SK-N-MC (cell line): ENCODE results near the gene DYNLT3.

ENCODE experiments used
- DNase-seq: peaks from one replicate; pipeline ENCODE4 v3.0.0-alpha.2; 2011; ENCODE audit warnings: low read depth, low spot score
- H3K27ac ChIP-seq: fragments of 200-600 bp; sonication (generic); 2 replicates; pipeline ENCODE4 v1.5.1; 2016; ENCODE audit warnings: mixed run types
- H3K36me3 ChIP-seq: fragments of 200-600 bp; sonication (generic); 2 replicates; pipeline ENCODE4 v1.6.1; 2017; ENCODE audit warnings: antibody characterized with exemption, low read length, mixed read lengths; ENCODE audit not compliant: insufficient read depth
- H3K4me3 ChIP-seq: fragments of 200-600 bp; sonication (generic); 2 replicates; pipeline ENCODE4 v1.5.1; 2016
- H3K9ac ChIP-seq: fragments of 200-600 bp; sonication (generic); 2 replicates; pipeline ENCODE4 v1.8.0; 2017; ENCODE audit warnings: mixed run types, mixed read lengths; ENCODE audit not compliant: insufficient read length
- H3K9me3 ChIP-seq: fragments of 200-600 bp; sonication (generic); 2 replicates; pipeline ENCODE4 v1.6.1; 2017; ENCODE audit warnings: low read depth, mild to moderate bottlenecking, antibody characterized with exemption, low read length, moderate library complexity, mixed read lengths
- EZH2 ChIP-seq: fragments of 200-600 bp; sonication (generic); IDR thresholded peaks from one replicate; pipeline ENCODE4 v1.6.1; 2017; ENCODE audit warnings: antibody characterized with exemption
- FOXP2 ChIP-seq: optimal IDR thresholded peaks from 2 replicates; pipeline ENCODE3; 2011; ENCODE audit warnings: mild to moderate bottlenecking, moderate library complexity; ENCODE audit not compliant: insufficient read depth; ENCODE audit errors: extremely low read length, control extremely low read depth
- POLR2AphosphoS5 ChIP-seq: IDR thresholded peaks from 2 replicates; pipeline ENCODE4 v1.6.1; 2012; ENCODE audit warnings: mild to moderate bottlenecking, low read depth, low read length, borderline replicate concordance

DYNLT3 gene

GRCh38 chrX:37829721-37830120 is 17.6 kb downstream of the DYNLT3 start:
- no peak overlapping the region for H3K4me3 ChIP-seq
- TF ChIP-seq POLR2AphosphoS5 (no peak), FOXP2 (no peak), EZH2 (no peak)
- H3K9ac ChIP-seq, result no peak overlapping the region
- H3K36me3 ChIP-seq, result no peaks in the 10 kb centered on the region
- no peak for DNase-seq
- no peak overlapping the region for H3K27ac ChIP-seq
- no peaks in the 10 kb centered on the region for H3K9me3 ChIP-seq

- Histone ChIP-seq H3K4me3 (no peak overlapping the region), H3K36me3 (no peaks in the 10 kb centered on the region), H3K9me3 (no peaks in the 10 kb centered on the region), H3K9ac (no peak overlapping the region), H3K27ac (no peak overlapping the region)
- TF ChIP-seq POLR2AphosphoS5, result no peak
- TF ChIP-seq FOXP2, result no peak
- no peak for TF ChIP-seq EZH2
- DNase-seq, result no peak
Observed at GRCh38 chrX:37825215-37825842, 22.0 kb downstream of the DYNLT3 start.

DNA sequence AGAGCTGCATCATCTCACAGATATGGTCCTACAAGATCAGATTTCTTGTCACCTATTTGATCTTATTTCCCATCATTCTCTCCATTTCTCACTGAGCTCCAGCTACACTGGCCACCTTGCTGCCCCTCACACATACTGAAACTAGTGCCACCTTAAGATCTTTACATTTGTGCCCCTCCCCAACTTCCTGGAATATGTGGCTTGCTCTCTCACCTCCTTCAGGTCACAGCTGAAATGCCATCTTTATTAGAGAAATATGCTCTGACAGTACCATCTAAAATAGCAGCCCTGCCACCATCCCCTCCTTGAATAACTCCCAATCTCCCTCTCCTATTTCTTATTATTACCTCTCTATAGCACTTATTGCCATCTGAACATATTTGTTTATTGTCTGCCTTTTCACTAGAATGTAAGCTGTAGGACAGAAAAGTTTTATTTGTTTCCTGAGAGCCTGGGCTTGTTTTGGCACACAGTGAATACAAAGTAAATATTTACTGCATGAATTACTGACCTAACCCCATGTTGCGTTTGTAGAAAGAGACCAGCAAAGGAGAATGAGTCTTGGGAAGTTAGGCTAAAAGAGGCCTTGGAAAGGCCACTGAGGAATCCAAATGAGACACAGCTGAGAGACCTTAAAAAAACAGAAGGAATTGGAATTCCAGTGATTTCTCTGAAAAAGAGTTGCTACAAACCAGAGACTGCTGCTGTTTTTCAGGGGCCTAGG is 22.7 kb downstream of the DYNLT3 start:
- DNase-seq, result no peak
- no peak for TF ChIP-seq POLR2AphosphoS5
- no peak for TF ChIP-seq EZH2
- no peak for TF ChIP-seq FOXP2

DNA sequence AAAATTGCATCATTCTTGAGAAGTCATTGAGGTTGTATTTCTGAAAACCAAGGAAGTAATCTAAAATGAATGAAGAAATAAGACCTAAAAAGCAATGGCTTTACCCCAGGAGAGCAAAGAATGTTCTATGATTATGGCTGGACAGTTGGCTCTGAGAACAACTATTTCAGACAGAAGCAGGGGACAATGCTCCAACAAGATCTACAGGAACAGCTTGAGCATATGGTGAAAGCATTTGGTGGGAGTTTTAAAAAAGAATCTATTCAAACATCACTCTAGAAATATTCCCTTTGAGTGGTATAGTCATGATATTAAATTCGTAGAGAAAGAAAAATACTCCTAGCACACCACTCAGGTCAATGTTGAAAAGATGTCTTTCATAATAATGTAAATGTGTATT is 26.7 kb downstream of the DYNLT3 start:
- H3K9me3 ChIP-seq, result no peaks in the 10 kb centered on the region
- TF ChIP-seq POLR2AphosphoS5 (no peak), FOXP2 (no peak), EZH2 (no peak)
- H3K36me3 ChIP-seq, result no peaks in the 10 kb centered on the region
- no peak overlapping the region for H3K9ac ChIP-seq
- no peak for DNase-seq
- no peak overlapping the region for H3K27ac ChIP-seq
- H3K4me3 ChIP-seq, result no peak overlapping the region

More for the DNA sequence above, 22.7 kb downstream of the DYNLT3 start:
- H3K4me3 ChIP-seq, result no peak overlapping the region
- no peak overlapping the region for H3K9ac ChIP-seq
- H3K27ac ChIP-seq, result no peak overlapping the region
- no peaks in the 10 kb centered on the region for H3K36me3 ChIP-seq
- H3K9me3 ChIP-seq, result no peaks in the 10 kb centered on the region

DNA sequence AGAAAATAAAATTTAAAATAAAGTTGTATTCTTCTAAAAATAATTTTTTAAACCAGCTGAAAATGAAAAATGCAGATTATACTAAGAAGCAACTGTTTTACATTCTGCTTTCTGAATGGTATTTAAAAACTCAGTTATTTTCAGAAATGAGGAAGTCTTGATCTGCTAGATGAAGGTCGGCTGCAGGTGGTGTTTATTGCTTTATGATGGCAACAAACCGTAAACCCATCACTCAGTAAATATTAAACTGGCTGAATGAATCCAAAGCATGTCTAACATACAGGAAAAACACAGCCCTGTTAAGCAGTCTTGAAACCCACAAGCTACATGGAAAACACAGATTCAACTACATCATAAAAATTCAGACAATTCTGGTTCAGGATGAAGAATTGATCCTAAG is 29.3 kb downstream of the DYNLT3 start:
- DNase-seq, result no peak
- H3K4me3 ChIP-seq, result no peak overlapping the region
- no peaks in the 10 kb centered on the region for H3K36me3 ChIP-seq
- no peaks in the 10 kb centered on the region for H3K9me3 ChIP-seq
- H3K27ac ChIP-seq, result no peak overlapping the region
- TF ChIP-seq FOXP2, result no peak
- TF ChIP-seq EZH2, result no peak
- TF ChIP-seq POLR2AphosphoS5, result no peak
- H3K9ac ChIP-seq, result no peak overlapping the region

- H3K9ac ChIP-seq, result no peak overlapping the region
- TF ChIP-seq FOXP2 (no peak), POLR2AphosphoS5 (no peak), EZH2 (no peak)
- no peak overlapping the region for H3K4me3 ChIP-seq
- H3K36me3 ChIP-seq, result no peaks in the 10 kb centered on the region
- no peak for DNase-seq
- H3K9me3 ChIP-seq, result no peaks in the 10 kb centered on the region
- H3K27ac ChIP-seq, result no peak overlapping the region
Observed at GRCh38 chrX:37817579-37817978, 29.8 kb downstream of the DYNLT3 start.

GRCh38 chrX:37817176-37817575 is 30.2 kb downstream of the DYNLT3 start:
- no peaks in the 10 kb centered on the region for H3K9me3 ChIP-seq
- no peak overlapping the region for H3K9ac ChIP-seq
- H3K36me3 ChIP-seq, result no peaks in the 10 kb centered on the region
- H3K27ac ChIP-seq, result no peak overlapping the region
- no peak overlapping the region for H3K4me3 ChIP-seq
- TF ChIP-seq FOXP2, result no peak
- no peak for TF ChIP-seq POLR2AphosphoS5
- TF ChIP-seq EZH2, result no peak
- DNase-seq, result no peak

DNA sequence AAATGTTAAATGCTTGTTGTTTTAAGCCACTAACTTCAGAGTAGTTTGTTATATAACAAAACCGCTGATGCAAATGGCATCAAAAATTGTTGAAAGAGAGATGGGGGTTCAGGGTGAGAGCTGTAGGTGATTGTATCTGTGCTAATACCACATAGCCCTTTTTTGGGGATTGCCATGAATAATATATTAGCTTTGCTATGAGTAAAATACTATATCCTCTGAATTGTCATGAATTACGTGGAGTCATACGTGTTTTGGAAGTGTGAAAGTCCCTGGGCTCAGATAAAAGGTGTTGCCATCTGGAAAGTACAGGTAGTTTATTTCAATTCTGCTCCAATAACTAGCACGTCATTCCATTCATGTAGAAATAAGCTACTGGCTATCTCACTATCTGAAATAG is 30.6 kb downstream of the DYNLT3 start:
- Histone ChIP-seq H3K36me3 (no peaks in the 10 kb centered on the region), H3K4me3 (no peak overlapping the region), H3K9me3 (no peaks in the 10 kb centered on the region), H3K27ac (no peak overlapping the region), H3K9ac (no peak overlapping the region)
- DNase-seq, result no peak
- TF ChIP-seq POLR2AphosphoS5, result no peak
- no peak for TF ChIP-seq FOXP2

DNA sequence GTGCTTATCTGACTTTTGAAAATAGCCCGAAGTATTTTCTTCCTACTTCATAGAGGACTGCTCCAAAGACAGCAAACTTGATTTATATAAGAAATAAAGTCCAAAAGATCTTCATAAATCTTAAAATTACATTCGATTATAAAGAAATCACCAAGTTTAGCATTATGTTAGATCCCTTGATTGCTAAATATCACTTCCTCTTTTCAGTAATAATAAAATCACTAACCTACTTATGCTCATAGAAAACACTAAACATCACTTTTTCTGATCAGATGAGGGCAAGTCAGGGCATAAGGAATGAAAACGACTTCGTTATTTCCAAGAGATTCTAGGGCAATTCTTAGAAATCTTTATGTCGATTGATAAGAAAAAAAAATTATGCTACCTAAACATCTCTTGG is 32.0 kb downstream of the DYNLT3 start:
- Histone ChIP-seq H3K27ac (no peak overlapping the region), H3K36me3 (no peaks in the 10 kb centered on the region), H3K9me3 (no peaks in the 10 kb centered on the region), H3K4me3 (no peak overlapping the region), H3K9ac (no peak overlapping the region)
- no peak for DNase-seq
- no peak for TF ChIP-seq EZH2
- TF ChIP-seq POLR2AphosphoS5, result no peak
- no peak for TF ChIP-seq FOXP2

- H3K36me3 ChIP-seq, result no peaks in the 10 kb centered on the region
- no peak for DNase-seq
- no peak overlapping the region for H3K9ac ChIP-seq
- no peak overlapping the region for H3K27ac ChIP-seq
- H3K9me3 ChIP-seq, result no peaks in the 10 kb centered on the region
- TF ChIP-seq FOXP2, result no peak
- TF ChIP-seq POLR2AphosphoS5, result no peak
- no peak for TF ChIP-seq EZH2
- no peak overlapping the region for H3K4me3 ChIP-seq
Observed at GRCh38 chrX:37813570-37813969, 33.8 kb downstream of the DYNLT3 start.
